ENCODE data around the gene PRMT3. TPM values are rescaled to one million over a fixed set of nuclear protein-coding genes. Genes with fewer than 3 reads are reported as not detected.

The PRMT3 gene
- total and polyA plus RNA-seq, 2 donors (not counting 3 experiments of a cell fraction or from before 2014, with no cell fraction given): 6.2 to 13.3 TPM

DNA sequence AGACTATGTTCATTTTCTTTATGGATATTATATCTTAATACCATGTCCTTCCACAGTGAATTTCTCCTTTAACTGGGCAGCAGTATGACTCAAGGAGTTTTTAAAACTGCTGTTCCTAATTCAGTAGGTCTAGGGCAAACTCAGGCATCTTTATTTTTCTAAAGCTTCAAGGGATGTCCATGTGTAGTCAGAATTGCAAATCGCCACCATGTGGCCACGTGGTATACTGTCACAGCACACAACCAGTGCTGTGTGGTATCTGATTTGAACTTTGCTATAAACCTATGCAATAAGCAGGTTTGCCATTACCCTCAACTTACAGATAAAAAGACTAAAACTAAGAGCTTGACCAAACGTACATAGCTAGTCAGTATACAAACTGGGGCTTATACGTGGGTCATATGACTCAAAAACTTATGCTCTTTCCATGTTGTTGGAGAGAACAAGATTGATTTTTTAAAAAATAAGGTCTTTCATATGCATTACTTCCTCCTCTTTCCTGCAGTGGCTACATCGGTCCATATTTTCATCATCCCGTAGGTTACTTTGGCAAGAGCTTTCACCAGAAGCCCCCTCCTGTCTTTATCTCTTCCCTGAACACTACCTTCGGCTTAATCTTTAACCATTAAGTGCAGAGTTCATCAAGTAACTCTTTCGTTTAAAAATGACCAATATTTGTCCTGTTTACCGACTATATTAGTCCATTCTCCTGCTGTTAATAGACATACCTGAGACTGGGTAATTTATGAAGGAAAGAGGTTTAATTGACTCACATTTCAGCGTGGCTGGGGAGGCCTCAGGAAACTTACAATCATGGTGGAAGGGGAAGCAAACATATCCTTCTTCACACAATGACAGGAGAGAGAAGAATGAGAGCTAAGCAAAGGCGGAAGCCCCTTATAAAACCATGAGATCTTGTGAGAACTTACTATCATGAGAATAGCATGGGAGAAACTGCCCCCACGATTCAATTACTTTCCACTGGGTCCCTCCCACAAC, 32.0 kb upstream of the PRMT3 start:
- no peak overlapping the region for H2AFZ ChIP-seq (ENCODE audit: low read depth, low read length)
- H3K4me1 ChIP-seq (ENCODE audit: control insufficient read depth, extremely low read depth, insufficient read depth, low read length): peaks cover 6% of the 10 kb centered on the region
- no peak overlapping the region for H3K9ac ChIP-seq (replicated peaks; ENCODE audit: extremely low read depth, insufficient read depth, low read length)
- no peak overlapping the region for H3K27ac ChIP-seq (ENCODE audit: insufficient read depth, low read depth, low read length)
- POLR2A ChIA-PET: no interaction called here
- intact Hi-C loops (cut with micrococcal nuclease) (loop anchor here (1.0 to 10.0 kb wide), 4 partner anchors 111 to 791 kb away; no protein-coding TSS in a partner anchor), dilution Hi-C loops (cut with MboI; ENCODE audit: extremely low pct_ligation_motif_present, low sequenced_read_pairs) (no loop called here)
- no peaks in the 10 kb centered on the region for H3K9me1 ChIP-seq (replicated peaks; ENCODE audit: control insufficient read depth, extremely low read depth, insufficient read depth, low read length)
- no peaks in the 10 kb centered on the region for H3K79me2 ChIP-seq (ENCODE audit: control insufficient read depth, insufficient read depth, low read length)
- no peaks in the 10 kb centered on the region for H3K36me3 ChIP-seq (ENCODE audit: control insufficient read depth in 2 of 2, extremely low read depth in 1 of 2, insufficient read depth in 2 of 2, low read length in 2 of 2)
- no peak overlapping the region for H3K4me2 ChIP-seq (ENCODE audit: insufficient read depth, low read length)
- peak; percentile 64 for DNase-seq (ENCODE audit: low read depth, low spot score)
- no TSS peak for BruUV-seq (replicated peaks)
- no peaks in the 10 kb centered on the region for H3K9me3 ChIP-seq (replicated peaks; ENCODE audit: control insufficient read depth, insufficient read depth, low read length)
- TF ChIP-seq MYC (IDR thresholded peaks at IDR 0.05; ENCODE audit: low read depth, low read length): no peak
- TF ChIP-seq, protein P1, sequence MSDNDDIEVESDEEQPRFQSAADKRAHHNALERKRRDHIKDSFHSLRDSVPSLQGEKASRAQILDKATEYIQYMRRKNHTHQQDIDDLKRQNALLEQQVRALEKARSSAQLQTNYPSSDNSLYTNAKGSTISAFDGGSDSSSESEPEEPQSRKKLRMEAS (IDR thresholded peaks at IDR 0.05; ENCODE audit: insufficient read depth, insufficient read length): peak; percentile 41
- TF ChIP-seq POLR2AphosphoS5 (IDR thresholded peaks at IDR 0.05; ENCODE audit: insufficient read depth, low read depth, low read length): no peak
- no peak for TF ChIP-seq POLR2A (IDR thresholded peaks at IDR 0.05; ENCODE audit: low read depth, low read length)
- no peak for TF ChIP-seq GATA2 (IDR thresholded peaks at IDR 0.05; ENCODE audit: insufficient read depth, insufficient read length, low read depth, low read length)
- TF ChIP-seq, protein P2, sequence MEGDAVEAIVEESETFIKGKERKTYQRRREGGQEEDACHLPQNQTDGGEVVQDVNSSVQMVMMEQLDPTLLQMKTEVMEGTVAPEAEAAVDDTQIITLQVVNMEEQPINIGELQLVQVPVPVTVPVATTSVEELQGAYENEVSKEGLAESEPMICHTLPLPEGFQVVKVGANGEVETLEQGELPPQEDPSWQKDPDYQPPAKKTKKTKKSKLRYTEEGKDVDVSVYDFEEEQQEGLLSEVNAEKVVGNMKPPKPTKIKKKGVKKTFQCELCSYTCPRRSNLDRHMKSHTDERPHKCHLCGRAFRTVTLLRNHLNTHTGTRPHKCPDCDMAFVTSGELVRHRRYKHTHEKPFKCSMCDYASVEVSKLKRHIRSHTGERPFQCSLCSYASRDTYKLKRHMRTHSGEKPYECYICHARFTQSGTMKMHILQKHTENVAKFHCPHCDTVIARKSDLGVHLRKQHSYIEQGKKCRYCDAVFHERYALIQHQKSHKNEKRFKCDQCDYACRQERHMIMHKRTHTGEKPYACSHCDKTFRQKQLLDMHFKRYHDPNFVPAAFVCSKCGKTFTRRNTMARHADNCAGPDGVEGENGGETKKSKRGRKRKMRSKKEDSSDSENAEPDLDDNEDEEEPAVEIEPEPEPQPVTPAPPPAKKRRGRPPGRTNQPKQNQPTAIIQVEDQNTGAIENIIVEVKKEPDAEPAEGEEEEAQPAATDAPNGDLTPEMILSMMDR (IDR thresholded peaks at IDR 0.05; ENCODE audit: extremely low read depth in 1 of 2, insufficient read depth in 1 of 2, low read depth in 1 of 2, low read length in 2 of 2): peak; percentile 47 to 68
- TF ChIP-seq JUN (IDR thresholded peaks at IDR 0.05; ENCODE audit: borderline replicate concordance, insufficient read depth, insufficient read length, low read depth): no peak
- TF ChIP-seq FOS (IDR thresholded peaks at IDR 0.05; ENCODE audit: borderline replicate concordance, insufficient read depth, low read length): no peak
- TF ChIP-seq EZH2 (IDR thresholded peaks at IDR 0.05; ENCODE audit: borderline replicate concordance, low read depth, low read length, severe bottlenecking): no peak
- no peaks in the 10 kb centered on the region for H4K20me1 ChIP-seq (replicated peaks; ENCODE audit: control insufficient read depth, extremely low read depth, insufficient read depth, low read length)
- peak; percentile 76 for FAIRE-seq
- H3K4me3 ChIP-seq (replicated peaks in 1 of 3; ENCODE audit: insufficient read depth in 1 of 3, low read depth in 1 of 3, low read length in 3 of 3): no peak overlapping the region
- CTCF ChIA-PET: interaction anchor here (0.6 to 6.1 kb wide), 17 partner anchors 10 to 798 kb away, joined by 3 to 137 read pairs (median 5); no protein-coding TSS in a partner anchor
- H3K27me3 ChIP-seq (ENCODE audit: control insufficient read depth in 2 of 2, insufficient read depth in 2 of 2, low read length in 2 of 2): peaks cover 2 to 10% of the 10 kb centered on the region in 2 experiments
